Measurements from ENCODE around the gene FAM219A.

The FAM219A gene

DNA sequence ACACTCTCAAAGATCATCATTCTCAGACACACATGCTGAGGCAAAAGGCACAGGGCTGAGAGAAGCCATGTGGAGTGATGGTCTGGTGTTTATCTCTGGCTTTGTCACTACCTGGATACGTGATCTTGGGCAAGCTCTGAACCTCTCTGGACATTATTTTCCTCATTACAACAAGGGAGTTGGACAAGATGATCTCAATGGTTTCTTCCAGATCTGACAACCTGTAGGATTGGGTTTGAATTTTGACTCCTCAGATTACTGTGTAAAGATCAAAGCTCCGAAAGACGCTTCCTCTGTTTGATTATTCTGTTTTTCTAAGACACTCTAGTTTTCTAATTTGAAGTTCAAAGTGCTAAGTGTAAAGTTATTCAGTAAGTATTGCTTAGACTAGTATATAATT lies 109.0 kb downstream of the FAM219A start:
- no peak for DNase-seq (ENCODE audit: low read depth in 2 of 2)

All from stimulated activated CD4-positive, alpha-beta T cell treated with anti-CD3 and anti-CD28 coated beads, Interleukin-4, amount 100 ng/mL, for 48 hours (primary cell).